IPS-NIHi7 (cell line): ENCODE measurements around the gene RUFY1.
"Not testable (repeated sequence)": the region's sequence is repeated elsewhere in the genome, so short reads cannot be mapped to it uniquely, and the experiment has no call there.

Experiments used
- DNase-seq: peaks from one replicate; pipeline ENCODE4 v3.0.0; 2012; ENCODE audit warnings: mixed read lengths; ENCODE audit errors: extremely low spot score

RUFY1 gene, protein sequence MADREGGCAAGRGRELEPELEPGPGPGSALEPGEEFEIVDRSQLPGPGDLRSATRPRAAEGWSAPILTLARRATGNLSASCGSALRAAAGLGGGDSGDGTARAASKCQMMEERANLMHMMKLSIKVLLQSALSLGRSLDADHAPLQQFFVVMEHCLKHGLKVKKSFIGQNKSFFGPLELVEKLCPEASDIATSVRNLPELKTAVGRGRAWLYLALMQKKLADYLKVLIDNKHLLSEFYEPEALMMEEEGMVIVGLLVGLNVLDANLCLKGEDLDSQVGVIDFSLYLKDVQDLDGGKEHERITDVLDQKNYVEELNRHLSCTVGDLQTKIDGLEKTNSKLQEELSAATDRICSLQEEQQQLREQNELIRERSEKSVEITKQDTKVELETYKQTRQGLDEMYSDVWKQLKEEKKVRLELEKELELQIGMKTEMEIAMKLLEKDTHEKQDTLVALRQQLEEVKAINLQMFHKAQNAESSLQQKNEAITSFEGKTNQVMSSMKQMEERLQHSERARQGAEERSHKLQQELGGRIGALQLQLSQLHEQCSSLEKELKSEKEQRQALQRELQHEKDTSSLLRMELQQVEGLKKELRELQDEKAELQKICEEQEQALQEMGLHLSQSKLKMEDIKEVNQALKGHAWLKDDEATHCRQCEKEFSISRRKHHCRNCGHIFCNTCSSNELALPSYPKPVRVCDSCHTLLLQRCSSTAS

DNA sequence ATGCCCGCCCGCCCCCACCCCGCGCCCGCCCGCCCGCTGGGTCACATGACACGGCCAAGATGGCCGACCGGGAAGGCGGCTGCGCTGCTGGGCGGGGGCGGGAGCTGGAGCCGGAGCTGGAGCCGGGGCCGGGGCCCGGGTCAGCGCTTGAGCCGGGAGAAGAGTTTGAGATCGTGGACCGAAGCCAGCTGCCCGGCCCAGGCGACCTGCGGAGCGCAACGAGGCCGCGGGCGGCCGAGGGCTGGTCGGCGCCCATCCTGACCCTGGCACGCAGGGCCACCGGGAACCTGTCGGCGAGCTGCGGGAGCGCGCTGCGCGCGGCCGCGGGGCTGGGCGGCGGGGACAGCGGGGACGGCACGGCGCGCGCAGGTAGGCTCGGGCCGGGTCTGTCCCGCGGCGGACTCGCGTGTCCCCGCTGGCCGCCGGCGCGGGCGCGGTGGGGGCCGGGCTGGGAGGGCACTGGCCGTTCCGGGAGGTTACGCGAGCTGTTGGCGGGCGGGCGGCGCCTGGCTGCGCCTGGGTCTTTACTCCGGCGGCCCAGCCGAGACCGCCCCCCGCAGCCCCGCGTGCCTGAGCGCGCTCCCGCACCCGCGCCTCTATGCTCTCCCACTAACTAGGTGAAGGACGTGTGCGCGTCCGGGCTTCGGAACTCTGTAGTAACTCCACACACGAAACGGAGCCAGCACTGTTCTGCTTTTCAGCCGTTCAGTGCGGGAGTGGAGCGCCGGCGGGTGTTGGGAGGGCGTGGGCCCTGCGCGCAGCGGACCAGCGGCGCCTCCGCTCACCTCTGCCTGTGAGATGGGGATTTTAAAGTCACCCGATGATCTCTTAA, at the start of gene RUFY1:
TSS of gene RUFY1 (plus strand) at position 44 of the 832 bp plus-strand sequence. CDS start at position 60, 16 bp downstream.
- DNase-seq, result peak; percentile 81

DNA sequence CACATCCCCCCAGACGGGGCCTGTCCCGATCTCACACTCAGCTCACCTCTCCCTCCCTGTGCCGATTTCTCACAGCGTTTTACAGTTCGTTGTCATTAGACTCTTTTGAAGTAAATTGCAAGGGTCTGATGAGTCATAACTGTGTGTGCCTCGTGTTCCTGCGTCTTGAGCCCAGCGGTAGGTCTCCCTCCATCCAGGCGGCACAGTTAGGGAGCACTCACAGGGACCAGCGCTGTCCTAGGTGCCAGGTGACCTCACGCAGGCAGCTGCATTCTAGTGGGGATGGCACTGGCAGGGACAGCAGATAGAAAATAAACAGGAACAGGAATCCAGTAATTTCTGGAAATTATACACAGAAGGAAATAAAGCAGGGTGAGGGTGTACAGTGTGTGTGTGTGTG, 48.4 kb upstream of the RUFY1 start:
- not testable (repeated sequence) for DNase-seq

DNA sequence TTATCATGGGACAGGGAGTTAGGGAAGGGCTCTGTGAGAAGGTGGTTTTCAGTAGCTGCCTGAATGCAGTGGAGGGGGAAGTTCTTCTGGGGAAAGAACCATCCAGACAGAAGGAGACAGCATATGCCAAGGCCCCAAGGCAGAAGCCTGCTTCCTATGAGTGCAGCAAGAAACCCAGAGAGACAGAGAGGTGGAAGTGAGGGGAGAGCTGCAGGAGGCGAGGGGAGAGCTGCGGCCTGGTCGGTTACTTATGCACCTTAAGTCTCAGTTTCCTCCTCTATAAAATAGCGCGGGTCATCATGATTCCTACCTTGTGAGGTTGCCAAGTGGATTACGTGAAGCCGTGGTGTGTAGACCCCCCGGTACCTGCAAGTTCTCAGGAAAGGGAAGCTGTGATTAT, 47.9 kb upstream of the RUFY1 start:
- not testable (repeated sequence) for DNase-seq

DNA sequence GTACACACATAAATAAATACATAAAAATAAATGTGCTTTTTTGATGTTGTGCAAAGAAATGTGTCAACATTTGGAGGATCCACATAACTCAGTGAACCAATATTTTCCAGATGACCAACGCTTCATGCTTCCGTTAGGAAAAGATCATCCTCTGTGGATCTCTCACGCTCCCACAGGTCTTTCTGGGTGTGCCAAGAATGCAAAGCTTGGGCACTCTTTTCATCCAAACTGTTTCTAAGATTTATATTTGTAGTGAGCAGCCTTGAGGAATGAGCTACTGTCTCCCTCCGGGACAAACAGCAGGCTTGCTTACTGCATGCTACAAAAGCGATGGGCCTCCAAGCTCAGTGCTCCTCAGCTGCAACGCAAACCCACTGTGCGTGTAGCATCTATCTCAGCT, 46.2 kb upstream of the RUFY1 start:
- no peak for DNase-seq

DNA sequence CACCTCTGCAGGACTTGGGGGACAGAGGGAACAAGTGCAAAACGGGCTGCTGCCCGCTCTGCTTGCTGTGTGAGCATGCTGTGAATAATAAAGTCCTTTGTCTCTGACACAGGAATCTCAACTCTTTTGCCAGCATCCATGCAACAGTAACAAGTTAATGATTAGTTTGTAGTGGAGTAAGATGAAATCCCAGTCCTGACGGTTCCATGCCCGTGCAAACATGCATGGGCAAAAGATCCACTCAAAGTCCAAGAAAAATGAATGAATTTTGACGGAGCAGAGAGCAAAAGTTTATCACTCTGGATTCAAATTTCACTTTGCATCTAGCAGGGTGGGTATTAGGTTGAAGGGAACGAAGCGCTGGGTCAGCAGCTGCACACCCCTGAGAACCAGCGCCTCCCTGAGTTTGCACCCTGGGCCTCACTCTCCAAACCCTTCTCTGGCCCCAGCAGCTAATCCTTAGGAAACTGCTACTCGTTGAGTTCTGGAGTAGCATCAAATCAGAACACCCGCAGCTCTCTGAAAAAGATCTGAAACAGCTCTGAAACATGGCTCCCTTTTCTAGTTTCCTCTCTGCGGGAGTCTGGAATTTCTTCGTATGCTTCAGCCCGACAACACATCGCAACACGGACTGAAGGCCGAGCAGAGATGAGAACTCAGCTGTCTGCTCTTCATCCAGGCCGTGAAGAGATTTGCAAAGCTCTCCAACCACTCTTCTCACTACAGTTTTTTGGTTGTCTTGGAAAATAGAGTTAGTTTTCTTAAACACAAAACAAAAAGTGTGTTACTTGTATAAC, 45.6 kb upstream of the RUFY1 start:
- no peak for DNase-seq

DNA sequence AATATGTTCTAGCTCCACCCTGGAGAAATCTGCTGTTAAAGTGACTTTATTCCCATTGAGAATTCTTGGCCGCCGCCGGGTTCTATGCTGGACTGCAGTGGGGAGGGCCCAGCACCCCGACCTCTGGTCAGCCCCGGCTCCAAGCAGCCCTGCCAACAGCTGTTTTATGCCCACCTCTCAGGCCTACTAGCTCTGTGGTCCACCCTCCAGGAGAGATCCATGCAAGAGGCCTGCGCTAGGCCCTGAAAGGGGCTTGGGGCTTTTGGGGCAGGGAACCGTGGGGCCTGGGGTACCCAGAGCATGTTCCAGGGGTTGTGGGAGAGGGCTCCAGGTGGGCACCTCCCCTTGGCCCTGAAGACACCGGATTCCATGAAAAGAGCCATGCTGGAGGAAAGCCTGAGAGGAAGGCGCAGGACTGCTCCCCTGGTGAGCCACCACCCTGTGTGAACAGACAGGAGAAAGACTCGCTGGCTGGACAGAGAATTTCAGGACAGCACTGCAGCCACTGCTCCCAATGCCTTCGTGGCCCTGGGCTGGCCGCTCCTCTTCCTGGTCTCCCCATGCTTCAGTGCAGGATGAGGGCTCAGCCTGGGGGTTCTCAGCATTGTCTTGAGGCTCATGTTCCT, 44.6 kb upstream of the RUFY1 start:
- DNase-seq, result no peak

DNA sequence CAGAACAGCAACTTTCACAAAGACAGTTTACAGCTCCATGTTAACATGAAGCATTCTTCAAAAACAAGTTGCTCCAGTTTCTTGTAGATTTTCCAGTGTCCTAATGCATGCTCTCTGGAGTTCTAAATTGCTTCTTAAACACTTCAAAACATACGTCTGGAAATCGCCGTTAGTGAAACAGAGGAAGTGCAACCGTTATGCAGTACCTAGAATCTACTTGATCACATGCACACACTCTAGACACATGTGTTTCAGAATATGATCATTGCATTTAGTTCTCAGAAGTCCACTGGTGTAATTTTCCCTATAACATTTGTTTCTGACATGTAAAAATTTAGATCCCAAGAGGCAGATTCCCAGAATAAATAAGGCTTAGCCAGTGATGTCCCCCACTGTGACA, 41.1 kb upstream of the RUFY1 start:
- no peak for DNase-seq

DNA sequence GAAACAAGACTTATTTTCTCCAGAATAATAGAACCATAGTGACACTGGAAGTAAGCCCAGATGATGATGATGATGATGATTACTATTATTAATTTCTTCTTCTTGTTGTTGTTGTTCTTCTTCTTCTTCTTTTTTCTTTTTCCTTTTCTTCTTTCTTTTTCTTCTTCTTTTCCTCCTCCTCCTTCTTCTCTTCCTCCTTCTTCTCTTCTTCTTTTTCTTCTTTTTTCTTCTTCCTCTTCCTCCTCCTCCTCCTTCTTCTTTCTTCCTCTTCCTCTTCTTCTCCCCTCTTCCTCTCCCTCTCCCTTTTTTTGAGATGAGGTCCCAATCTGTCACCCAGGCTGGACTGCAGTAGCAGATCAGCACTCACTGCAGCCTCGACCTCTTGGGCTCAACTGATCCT, 40.5 kb upstream of the RUFY1 start:
- no peak for DNase-seq

DNA sequence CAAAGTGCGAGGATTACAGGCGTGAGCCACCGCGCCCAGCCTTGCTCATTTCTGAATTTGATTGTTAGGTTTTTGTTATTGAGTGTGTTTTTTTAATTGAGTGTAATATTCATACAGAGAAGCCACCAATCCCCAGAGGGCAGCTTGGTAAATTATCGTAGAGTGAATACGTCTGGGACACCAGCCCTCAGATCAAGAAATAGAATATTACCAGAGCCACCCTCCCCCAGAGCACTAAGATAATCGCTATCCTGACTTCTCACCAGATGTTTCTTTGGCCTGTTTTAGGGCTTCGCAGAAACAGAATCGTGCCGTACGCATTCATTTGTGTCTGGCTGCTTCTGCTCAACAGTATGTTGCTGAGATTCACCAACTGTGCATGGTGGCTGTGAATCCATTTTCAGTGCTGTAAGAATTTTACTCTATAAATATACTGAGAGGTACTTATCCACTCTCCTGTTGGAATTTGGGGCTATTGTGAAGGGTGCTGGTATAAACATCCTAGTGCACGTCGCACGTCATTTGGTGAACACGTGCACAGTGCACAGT, 37.8 kb upstream of the RUFY1 start:
- DNase-seq, result no peak

DNA sequence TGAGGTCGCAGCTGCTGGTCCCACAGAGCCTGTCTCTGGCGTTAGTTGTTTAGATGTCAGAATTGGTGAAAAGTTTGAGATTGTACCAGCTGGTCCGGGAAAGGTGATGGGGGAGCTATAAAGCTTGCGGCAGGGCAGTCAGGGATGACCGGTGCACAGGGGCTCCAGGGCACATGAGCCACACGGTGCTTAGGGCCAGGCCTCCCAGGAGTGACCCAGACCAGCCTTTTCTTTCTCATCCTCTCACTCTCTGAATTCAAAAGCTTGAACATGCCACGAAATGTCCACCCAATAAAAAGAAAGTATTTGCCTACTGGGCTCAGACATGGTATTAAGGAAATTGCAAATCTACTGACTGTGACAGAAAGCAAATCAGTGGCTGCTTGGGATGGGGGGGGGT, 34.9 kb upstream of the RUFY1 start:
- not testable (repeated sequence) for DNase-seq

DNA sequence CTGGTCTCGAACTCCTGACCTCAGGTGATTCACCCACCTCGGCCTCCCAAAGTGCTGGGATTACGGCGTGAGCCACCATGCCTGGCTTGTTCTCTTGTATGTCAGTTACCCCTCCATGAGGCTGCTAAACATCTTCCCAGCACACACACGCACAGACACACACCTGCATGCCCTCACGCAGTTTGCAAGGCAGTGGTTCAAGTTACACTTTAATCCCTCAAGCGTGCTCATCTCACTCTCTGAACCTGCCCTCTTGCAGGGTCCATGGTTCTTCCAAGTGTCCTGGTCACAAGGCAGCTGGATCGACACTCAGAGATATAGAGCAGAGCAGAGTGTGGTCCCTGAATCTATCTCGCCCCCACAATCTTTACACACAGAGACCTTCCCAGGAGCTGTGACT, 34.1 kb upstream of the RUFY1 start:
- no peak for DNase-seq

DNA sequence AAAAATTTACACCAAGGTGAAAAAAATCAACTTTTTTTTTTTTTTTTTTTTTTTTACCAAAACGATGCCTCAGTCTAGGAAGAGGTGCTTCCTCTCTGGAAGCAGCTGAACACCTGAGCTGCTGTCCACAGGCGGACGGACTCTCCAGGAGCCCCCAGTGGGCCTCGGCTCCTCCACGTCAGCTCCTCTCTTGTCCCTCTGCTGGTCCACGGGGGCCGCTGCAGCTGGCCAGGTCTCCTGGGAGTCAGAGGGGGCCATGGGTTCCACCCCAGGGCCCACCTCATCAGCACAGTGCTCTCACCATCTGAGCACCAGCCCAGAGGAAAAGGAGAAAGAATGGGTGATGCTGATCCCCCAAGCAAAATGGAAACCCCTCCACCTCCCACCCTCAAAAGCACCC, 32.6 kb upstream of the RUFY1 start:
- not testable (repeated sequence) for DNase-seq

DNA sequence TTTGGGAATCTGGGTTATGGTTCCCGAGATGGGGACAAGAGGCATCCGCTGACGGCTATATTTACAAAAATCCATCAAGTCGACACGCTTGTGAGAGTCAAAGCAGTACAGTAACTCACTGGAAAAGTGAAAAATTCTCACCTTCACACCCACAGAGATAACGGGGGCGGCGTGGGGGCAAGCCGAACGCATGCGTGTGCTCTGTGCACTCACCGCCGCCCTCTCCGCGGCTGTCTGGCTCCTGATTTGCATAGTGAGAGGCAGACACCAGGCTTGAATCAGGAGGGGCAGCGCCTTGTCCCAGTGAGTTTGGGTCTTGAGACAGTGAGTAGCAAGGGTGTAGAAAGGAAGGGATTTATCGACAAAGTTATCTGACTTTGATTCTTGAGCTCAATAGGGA, 32.0 kb upstream of the RUFY1 start:
- DNase-seq, result not testable (repeated sequence)

DNA sequence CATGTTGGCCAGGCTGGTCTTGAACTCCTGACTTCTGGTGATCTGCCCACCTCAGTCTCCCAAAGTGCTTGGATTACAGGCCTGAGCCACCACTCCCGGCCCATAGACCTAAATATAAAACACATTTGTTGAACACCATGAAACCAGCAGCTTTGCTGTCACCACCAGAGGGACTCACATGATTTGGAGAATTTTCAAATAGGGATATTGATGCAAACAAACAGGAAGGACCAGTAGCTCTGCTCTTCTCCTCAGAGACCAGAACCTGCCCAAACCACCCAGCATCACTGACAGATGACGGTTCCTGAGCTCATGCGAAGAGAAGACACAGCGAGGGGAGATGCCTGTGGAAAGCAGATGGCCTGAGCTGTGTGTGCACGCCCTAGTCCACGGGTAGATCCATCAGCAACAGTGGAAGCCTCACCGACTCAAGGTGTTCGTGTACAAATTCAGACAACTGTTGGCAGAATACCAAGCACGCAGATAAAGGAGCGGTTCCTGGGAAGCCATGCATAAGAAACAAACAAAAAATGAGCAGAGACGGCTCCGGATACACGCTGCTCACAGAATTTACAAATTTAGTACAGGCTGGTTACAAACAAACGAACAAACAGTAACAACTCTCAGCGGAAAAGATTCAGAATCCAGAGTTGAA, 30.8 kb upstream of the RUFY1 start:
- DNase-seq, result not testable (repeated sequence)

DNA sequence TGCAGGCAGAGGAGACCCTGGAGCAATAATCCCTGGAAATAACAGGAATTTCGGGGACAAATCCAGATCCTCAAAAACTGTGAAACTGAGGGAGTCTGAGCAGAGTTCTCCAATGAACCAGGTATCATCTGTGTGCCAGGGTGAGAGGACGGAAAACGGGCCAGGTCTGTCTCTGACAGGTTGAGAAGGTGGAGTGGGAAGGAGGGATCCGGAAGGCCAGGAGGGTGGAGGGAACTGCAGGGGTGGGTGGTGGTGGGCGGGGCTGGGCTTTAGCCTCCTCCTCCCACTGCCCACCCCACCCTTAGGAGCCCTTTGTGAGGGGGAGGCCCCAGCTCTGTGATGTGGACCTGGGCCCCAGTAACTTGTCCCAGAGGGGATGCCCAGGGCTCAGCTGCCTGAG, 28.2 kb upstream of the RUFY1 start:
- not testable (repeated sequence) for DNase-seq

DNA sequence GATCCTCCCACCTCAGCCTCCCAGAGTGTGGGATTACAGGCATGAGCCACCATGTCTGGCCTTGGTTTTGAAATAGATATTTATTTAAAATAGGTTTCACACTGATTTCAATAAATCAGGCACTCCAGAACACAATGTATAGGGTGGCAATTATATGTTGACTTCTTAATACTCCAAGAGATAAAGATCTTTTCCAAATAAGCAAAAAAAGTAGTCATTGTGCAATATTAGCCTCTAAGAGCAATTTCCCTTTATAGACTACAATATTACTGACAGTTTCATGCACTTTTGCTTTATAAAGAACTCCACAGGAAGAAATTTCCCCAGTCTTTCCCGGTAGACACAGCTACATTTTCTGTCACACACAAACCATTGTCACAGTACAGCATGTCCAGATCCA, 23.4 kb upstream of the RUFY1 start:
- DNase-seq, result no peak

DNA sequence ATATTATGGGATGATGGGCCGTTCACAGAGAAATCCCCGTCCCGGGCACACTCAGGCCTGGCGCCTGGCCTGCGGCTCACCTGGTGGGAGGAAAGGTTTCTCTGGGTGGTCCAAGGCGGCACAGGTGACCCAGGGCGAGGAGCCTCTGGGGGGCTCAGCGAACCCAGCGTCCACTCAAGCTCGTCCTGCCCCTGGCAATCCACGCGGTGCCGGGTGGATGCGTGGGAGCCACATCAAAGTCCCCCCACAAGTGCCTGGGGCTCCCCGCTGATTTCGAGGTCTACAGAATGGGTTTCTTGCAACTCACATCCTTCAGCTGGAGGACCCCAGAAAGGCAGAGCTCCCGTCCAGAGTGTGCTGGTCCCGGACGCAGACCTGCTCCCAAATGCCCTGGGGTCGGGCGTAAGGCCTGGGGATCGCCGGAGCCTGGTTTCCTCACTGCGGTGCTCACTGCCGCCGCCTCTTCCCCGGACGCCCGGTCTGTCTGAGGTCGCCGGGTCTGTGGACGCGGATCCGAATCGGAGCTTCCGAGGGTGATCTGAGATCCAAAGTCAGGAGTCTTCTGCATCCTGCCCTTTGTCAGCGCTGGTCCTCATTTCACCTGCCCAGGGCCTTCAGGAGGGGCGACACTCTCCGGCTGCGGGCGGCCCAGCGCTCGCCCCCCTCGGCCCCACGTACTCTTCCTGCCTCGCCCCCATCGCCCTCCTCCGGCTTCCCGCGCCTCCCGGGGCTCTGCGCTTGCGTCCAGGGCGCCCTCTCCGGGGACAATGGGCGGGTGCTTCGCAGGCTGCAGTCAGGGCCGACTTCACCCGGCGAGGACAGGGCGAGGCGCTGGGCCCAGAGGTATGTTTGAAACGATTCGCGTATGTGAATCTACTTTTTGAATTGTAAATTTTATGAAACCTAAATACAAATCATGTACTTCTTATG, 20.0 kb upstream of the RUFY1 start:
- peak; percentile 87 for DNase-seq

DNA sequence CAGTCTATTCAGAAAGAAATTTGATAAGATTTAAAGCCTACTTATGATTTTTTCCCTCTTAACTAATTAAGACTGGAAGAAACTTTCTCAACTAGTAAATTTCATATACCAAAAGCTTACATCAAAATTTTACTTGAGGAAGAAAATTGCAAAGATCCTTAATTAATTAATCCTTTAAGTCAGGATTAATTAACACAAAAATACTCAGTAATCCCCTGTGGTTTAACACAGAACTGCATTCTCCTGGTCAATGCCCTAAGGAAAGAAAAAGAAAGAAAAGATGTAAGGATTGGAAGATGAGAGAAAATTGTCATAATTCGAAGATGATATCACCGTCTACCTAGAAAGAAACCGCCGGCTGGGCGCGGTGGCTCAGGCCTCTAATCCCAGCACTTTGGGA, 17.3 kb upstream of the RUFY1 start:
- DNase-seq, result no peak

DNA sequence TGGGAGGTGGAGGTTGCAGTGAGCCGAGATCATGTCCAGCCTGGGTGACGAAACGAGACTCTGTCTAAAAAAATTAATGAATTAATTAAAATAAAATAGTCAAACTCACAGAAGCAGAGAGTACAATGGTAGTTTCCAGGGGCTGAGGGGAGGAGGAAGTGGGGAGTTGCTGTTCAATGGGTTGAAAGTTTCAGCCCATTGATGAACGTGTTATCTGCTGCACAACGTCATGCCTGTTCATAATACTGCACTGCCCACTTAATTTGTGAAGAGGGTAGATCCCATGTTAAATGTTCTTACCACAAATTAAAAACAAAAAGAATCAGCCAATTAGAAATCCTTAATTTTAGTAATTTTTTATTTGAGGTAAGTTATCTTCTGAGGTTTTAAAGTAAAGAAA, 16.4 kb upstream of the RUFY1 start:
- no peak for DNase-seq
